NCI-H345 (cell line): ENCODE results near the gene LY6G6C.
A peak's percentile ranks its signal among the peaks of the same experiment; 100 is the strongest.

Experiments
- DNase-seq: peaks from one replicate; lab custom pipeline; 2025; lab: John Stamatoyannopoulos, UW

LY6G6C gene, protein sequence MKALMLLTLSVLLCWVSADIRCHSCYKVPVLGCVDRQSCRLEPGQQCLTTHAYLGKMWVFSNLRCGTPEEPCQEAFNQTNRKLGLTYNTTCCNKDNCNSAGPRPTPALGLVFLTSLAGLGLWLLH

DNA sequence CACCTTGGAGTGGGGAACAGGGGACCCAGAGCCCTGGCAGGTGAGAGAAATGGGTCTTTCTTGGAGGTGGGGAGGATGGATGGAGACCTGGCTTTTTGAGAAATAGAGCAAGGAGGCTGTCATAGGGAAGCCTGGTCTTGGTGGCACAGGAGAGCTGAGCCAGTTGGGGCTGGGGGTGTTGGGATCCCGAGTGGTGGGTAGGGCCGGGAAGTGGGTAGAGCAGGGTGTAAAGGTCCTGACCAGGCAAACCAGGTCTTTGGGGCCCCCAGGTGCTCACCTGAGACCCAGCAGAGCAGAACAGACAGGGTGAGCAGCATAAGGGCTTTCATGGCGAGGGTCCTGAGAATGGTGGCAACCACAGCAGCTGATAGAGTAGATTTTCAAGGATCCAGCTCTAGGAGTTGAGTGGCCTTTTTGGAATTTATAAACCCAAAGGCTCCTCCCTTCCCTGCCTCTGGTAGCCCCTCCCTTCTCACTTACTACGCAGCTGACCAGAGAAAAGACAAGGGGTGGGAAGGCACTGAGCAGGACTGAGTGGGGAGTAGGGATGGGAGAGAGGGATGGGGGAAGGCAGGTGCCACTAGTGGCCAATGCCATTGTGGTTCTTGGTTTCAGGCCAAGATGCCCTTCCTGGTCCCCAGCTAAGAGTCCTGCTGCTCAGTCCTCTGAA, at the start of gene LY6G6C:
LY6G6C (minus strand) TSS at position 396 of the 670 bp plus-strand sequence; CDS start at position 329, 67 bp downstream.
- no peak for DNase-seq

DNA sequence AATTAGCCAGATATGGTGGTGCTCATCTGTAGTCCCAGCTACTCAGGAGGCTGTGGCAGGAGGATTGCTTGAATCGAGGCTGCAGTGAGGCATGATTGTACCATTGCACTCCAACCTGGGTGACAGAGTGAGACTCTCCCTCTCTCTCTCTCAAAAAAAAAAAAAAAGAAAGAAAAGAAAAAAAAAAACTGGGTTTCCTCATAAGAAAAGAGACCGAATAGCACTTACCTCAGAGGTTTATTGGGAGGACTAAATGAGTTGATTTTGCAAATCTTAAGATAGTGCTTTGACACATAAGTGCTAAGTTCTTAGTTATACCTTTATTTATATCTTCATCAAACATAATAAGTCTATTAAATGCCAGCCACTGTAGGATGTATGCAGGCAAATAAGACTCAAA, 49.3 kb upstream of the LY6G6C start:
- DNase-seq, result no peak

DNA sequence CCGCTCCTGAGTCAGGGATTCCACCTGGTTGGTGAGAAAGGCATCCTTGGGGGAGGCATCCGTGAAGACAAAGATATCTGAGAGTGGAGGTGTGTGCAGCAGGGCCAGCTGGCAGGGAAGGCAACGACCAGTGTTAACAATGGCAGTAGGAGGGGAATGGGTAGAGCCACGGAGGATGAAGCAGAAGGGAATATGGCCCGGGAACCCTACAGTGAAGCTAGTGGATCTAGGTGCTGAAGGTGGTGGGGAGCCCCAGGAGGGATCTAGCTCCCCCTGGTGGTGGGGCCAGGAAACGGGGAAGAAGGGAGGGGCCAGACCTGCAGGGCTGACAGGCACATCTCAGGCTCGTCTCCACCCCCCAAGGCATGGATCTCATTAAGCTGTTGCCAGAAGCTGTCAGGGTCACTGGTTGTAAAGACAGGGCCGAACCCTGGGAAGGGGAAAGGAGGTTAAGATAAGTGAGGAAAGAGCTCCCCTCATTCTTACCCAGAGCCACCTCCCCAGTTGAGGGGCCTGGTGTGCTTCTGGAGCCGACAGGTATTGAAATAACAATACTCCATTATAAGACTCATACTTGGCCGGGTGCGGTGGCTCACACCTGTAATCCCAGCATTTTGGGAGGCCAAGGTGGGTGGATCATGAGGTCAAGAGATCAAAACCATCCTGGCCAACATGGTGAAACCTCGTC, 48.3 kb upstream of the LY6G6C start:
- DNase-seq, result peak; percentile 47

DNA sequence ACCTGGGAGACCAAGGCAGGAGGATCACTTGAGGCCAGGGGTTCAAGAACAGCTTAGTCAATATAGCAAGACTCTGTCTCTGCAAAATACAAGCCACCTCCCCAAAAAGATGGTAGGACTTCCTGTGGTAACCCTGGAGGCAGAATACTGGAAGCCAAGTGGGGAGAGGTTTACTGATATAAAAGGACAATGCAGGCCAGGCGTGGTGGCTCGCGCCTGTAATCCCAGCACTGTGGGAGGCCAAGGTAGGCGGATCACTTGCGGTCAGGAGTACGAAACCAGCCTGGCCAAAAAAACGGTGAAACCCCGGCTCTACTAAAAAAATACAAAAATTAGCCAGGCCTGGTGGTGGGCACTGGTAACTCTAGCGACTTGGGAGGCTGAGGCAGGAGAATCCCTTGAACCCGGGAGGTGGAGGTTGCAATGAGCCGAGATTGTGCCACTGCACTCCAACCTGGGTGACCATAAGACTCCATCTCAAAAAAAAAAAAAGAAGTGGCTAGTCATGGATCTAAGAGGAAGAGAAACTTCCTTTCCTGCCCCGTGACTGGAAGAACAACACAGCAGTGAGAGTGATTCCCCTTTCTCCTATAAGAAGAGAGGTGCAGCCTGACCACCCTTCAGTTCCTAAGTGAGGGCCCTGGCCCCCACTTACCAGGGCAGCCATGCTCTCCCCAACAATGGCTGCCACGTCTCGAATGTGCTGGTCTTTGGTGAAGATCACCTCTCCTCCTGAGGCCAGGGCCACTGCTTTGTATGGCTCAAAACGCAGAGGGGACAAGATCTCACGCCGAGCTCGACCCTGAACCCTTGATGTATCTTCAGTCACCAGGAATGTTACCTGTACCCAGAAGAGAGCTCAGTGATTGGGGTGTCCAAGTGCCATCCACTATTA, 47.1 kb upstream of the LY6G6C start:
- no peak for DNase-seq

DNA sequence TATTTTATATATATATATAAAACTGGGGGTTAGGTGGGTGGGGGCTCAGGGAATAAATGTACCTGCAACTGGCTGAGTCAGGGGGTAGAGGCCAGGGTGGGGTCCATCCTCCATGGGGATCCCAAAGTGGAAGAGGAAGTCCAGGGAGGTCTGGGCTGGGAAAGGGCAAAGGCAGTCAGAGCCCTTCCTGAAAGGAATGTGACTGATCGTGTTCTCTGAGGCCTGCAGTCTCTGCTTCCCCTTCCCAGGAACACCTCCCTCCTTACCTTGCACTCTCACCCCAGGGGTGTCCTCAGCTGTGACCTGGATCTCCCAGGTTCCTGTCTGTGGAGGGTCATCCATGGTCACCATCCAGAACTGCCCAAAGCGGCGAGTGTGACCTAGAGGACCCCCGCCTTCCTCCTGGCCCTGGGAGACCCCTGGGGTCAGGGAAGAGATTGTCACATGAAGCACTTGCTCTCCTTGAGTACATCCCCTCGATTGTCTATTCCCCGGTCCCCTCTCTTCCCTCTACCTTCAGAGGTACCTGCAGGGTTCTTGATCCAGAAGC, 45.6 kb upstream of the LY6G6C start:
- no peak for DNase-seq

DNA sequence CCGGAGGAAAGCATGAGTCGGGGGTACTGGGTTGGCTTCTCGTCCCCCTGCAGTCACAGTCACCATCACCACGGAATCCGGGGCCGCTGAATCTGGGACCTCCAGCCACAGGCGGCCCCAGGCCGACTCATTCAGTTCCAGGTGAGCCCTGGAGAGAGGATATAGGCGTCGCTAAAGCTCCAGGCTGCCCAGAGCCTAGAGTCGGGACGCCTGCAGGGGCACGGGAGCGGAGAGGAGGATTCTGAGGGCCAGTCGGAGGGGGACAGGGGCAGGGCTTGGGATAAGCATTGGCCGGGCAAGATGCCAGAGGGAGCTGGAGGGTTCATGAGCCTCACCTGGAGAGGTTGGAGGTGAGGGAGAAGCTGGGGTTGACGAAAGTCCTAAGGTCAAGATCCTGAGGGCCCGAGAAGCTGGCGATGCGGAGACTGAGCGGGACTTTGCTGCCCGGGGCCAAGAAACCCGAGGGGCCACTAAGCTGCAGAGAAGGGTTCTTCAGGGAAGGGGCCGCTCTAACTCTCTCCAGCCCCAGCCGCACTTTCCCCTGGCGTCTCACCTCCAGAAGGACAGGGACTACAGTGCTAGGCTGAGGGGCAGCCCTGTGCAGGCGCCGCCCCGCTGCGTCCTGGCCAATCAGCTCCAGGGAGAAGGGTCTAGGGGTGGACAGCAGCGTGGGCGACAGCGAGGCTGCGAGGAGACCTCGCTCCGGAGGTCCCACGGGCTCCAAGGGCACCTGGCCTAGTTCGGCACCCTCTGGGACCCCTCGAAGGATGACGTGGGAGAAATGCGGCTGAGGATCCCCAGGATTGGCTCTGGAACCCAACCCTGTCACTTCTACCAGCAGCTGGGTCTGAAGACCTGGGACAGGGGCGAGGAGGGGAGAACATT, 44.6 kb upstream of the LY6G6C start:
- no peak for DNase-seq

DNA sequence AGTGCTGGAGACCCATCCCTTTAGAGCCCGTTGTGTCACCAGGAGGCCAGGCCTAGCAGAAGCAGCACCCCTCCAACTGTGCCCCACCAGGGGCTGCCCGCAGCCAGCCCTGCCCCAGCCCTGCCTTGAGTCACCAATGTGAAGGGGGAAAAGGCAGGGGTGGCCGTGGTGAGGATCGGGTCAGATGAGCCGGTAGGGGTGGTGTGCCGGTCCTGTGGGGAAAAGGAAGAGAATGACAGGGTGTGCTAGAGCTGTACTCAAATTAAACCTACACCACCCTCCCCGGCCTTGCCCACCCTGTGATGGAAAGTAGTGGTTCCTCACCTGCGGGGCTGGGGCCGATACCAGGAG, 44.0 kb upstream of the LY6G6C start:
- DNase-seq, result no peak

DNA sequence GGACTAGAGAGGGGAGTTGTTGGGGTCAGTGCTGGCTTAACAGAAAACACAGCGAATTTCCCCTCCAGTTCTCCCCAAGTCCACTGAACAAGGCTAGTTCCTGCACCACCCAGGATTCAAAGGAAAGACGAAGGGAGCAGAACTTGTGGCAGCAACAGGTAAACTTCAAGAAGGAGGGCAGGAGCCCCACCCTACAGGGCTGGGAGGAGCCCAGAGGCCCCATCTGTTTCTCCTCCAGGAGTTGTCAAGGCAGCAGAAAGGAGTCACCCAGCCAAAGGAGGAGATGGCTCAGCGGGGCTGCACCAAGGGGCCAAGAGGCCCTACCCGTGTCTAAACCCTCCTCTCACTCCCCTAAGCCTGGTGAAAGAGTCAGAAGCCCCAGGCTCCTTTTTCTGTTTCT, 42.7 kb upstream of the LY6G6C start:
- no peak for DNase-seq

DNA sequence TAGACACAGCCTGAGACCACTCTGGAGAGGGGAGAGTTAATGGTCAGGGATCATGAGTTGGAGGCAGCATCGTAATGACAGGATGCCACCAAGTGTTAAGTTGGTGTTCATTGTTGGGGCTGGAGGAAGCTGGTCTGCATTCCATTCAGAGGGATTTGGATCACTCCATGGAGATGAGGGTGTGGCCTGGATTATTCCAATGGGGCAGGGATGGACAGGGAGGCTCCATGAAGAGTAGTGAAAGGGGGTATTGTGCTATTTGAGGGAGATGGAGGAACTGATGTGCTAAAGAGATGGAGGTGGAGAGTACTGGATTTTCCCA, 42.0 kb upstream of the LY6G6C start:
- DNase-seq, result no peak

DNA sequence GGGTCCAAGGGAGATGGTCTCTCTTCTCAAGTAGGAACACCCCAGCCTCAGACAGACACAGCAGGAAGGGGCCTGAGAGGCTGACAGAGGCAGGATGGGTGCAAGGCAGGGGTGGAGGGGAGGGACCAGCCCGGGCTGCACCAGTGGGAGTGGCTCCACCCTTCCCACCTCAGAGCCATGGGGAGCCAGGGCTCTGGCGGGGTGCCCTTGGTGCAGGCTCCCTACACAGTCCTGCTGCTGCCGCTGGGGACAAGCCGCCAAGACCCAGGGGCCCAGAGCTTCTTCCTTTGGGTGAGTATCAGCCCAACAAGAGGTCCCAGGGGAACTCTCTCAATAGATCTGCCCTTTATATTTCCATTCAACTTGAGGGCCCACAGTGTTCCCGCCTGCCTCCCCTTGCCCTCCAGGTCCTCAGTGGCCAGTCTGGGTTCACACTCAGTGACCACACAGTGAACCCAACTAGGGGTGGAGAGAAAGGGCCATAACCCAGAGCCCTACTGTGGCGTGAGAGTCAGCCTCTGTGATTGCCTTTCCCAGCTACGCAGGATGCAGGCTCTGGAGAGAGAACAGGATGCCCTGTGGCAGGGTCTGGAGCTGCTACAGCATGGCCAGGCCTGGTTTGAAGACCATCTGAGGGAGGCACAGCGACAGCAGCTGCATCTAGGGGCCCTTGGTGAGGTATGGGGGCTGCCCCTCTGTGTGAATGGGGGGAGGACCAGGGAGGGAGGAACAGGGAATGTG, 41.5 kb upstream of the LY6G6C start:
- DNase-seq, result no peak

DNA sequence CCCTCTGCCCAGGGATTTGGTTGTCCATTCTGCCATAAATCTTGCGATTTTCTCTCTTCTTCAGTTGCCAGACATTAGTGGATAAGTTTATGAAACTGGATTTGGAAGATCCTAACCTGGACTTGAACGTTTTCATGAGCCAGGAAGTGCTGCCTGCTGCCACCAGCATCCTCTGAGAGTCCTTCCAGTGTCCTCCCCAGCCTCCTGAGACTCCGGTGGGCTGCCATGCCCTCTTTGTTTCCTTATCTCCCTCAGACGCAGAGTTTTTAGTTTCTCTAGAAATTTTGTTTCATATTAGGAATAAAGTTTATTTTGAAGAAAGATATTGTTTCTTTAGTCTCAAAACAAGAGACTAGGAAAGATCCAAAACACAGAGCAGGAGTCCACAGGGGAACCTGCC, 40.8 kb upstream of the LY6G6C start, which contains the start of gene SAPCD1:
SAPCD1 (plus strand) TSS at position 301 of the 400 bp plus-strand sequence. CDS start 399 bp downstream, outside the sequence.
- DNase-seq, result no peak

DNA sequence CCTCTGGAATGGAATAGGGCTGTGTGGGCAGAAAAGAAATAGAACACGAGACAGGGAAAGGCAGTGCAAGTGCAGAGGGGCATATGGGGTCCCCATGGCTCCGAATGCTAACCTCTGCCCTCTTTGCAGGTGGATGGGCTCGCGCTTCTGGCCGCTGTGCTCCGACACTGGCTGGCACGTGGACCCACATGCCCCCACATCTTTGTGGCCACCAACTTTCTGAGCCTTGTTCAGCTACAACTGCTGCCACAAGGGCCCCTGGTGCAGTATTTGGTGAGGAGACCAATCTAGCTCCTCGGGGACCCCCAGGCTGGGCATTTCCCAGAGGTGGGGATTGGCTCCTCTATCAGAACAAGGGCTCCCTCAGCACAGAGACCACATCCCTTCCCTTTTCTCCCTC, 39.8 kb upstream of the LY6G6C start:
- DNase-seq, result no peak

DNA sequence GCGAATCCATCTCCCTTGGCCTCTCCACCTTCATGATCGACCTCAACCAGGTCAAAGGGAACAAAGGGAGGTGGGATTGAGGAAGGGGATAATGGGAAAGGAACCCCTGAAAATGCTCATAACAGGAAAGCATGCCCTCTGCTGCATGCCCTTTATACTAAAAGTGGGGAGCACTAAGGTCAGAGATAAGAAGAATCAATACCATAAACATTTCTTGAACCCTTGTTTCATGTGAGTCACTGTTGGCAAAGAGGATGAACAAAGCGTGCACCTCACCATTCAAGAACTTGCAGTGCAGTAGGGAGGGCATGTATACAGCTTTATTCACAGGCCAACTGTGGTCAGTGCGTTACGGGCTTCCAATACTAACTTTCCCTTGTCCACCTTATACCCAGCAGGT, 39.2 kb upstream of the LY6G6C start:
- no peak for DNase-seq

DNA sequence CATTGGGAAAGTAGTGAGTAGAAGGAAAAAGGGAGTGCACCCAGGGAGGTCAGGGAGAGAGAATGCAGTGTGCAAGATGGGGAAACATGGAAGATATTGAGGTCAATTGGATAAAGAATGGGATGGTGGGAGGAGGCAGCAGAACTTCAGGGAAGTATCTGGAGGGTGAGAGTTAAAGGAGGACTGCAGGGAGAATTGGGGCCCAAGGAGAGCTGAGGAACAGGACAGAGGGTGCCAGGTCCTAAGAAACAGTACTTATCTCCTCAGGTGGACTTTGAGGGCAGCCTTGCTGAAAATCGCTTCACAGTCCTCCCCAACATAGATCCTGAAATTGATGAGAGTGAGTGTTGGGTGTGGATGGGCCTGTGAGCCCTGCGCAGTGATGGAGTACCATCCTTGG, 36.7 kb upstream of the LY6G6C start:
- DNase-seq, result no peak

DNA sequence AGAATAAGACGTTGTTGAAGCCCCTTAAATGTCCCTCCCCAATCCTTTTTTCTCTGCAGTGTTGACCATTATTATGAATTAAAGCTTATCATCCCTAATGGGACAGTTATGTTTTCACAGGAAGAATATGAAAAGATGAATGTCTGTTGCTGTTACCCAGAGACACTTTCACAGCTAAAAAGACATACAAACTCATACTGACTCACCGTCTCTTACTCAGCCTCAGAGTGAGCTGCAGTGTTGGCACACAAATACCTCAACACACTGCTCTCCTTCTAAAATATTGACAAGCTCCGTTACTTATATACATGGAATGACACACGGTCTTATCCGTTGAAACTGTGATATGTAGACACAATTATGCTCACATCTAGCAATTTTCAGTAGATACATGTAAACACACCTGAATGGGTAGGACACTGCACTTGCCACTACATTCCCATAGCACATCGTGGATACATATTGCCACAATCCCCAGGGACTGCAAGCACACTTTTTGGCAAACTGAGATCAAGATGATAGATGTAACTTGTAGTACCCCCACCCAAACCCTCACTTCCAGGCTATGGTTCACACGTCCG, 31.3 kb upstream of the LY6G6C start:
- no peak for DNase-seq

DNA sequence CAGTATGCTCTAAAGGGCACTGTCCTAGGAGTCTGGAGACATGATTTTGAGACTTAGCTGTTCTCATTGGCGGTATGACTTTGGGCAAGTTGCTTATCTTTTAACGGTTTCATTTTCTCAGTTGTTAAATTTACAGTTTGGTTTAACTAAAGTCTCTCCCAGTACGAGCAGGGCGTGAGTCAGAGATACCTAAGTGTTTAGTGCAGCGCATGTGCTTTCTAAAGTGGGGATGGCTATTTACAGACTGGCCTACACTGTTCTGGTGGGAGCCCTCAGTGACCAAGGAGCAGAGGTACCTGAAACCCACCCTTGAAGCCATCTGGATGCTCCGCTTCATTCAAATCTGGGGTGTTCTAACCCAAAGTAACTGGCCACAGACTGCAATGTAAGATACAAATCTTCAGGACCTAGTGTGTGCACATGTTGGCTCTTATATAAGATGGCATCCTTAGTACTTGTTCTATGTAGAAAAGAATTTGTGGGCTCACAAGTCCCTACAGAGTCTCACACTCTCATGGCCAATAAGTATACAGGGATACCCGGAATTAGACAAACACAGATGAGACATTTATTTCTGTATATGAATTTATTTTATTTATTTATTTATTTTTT, 29.0 kb upstream of the LY6G6C start:
- no peak for DNase-seq

DNA sequence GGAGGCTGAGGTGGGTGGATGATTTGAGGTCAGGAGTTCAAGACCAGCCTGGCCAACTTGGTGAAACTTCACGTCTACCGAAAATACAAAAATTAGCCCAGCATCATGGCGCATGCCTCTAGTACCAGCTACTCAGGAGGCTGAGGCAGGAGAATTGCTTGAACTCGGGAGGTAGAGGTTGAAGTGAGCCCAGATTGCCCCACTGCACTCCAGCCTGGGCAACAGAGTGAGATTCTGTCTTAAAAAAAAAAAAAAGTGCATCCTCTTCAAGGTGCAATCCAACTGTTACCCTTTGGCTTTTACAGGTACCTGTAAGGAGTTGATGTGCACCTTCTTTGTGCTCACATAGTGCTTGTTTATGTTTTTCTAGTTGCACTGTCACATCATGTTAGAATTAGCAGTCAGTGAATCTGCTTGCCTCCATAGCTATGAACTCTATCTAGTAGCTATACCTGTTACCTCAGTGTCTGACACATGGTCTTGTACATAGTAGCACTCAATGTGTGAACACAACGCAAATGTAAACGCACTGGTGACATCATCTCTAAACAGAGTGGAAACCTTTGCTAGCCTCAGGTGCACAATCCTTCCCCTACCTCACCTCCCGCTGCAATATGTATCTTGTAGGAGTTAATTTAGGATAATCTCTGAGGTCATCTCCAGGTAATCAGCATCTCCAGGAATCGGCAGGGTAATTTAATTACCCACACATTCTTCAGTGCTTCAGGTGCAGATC, 27.9 kb upstream of the LY6G6C start:
- DNase-seq, result no peak

DNA sequence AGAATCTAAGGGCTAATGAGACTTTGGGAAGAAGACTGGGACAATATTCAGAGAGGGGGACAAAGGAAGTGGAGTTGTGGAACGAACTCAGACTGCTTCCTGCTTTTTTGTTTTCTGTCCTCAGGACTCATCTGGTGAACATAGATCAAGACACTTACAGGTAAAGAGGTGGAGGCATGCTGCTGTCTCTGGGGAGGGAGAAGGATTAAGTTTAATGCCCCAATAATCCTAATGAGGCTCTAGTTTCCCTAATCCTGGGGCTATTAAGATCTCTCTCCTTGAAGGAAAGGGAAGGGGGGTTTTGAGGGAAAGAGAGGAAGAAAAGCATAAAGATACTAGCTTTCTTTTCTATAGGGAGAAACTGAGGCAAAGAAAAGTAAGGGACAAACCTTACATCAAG, 22.9 kb upstream of the LY6G6C start:
- no peak for DNase-seq

DNA sequence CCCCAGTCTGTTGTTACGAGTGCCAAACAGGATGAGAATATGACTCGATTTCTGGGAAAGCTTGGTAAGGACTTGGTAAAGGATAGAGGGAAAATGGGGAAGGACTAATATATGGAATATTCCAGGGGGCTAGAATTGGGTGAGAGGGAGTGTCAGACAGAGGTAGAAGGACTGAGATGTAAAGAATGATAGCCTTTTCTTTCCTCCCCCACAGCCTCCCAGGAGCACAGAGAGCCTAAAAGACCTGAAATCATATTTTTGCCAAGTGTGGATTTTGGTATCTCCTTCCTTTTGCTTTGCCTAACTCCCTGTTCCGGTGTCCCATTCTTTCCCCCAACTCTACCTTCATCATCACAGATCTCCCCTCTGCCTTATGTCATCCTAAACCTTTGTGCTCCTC, 21.3 kb upstream of the LY6G6C start:
- no peak for DNase-seq
